ENCODE results near the gene KCNJ11.

DNA sequence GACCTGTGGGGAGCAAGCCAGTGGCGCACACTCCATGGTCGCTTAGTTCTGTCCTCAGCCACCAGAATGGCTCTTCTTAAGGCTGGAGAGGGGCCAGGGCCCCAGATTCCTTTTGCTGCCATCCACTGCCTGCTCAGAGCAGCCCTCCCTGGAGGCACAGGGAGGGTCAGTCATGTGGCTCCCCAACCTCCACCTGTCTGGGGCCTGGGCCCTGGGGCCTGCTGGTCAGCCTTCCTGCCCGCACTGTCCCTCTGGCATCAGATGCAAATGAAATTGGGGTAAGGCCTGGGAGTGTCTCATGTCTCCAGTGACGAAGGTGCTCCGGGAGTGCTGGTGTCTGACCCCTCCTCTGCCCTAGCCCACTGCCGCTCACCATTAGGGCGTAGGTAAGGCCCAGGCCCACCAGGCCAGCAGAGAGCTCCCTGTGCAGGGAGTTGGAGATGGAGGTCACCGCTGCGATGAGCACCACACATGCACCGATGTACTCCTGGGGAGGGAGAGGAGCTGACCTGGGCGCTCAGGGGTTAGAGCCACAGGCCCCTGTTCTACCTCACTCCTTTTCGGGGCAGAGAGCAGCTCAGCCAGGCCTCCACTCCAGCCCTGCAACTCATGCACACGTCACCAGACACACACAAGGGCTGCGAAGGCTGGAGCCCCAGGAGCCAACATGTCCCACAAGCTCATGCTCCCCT, 9.0 kb upstream of the KCNJ11 start:
- TF ChIP-seq ZNF274 (IDR thresholded peaks at IDR 0.05; ENCODE audit: low read depth, low read length) = no peak
- TF ChIP-seq YY1 (IDR thresholded peaks at IDR 0.05; ENCODE audit: insufficient read depth, insufficient read length) = no peak
- TF ChIP-seq SUZ12 (IDR thresholded peaks at IDR 0.05; ENCODE audit: extremely low read depth, insufficient read depth, insufficient read length) = no peak
